HG03139 (cell line): Measurements from ENCODE around the gene ERC2.

Experiments
- ATAC-seq: cut with Tn5 transposase; IDR thresholded peaks from one replicate; pipeline ENCODE4 v1.9.1; 2021; ENCODE audit not compliant: unreplicated experiment

The ERC2 gene

GRCh38 chr3:55895897-55896566 is 572.2 kb downstream of the ERC2 start:
- ATAC-seq, result no peak

GRCh38 chr3:55894605-55895004 is 573.7 kb downstream of the ERC2 start:
- no peak for ATAC-seq

- ATAC-seq, result no peak
Measured at GRCh38 chr3:55893045-55893664, 575.1 kb downstream of the ERC2 start.

GRCh38 chr3:55891106-55891505 is 577.2 kb downstream of the ERC2 start:
- ATAC-seq, result no peak

GRCh38 chr3:55888282-55888885 is 579.9 kb downstream of the ERC2 start:
- ATAC-seq, result no peak

GRCh38 chr3:55885721-55886120 is 582.5 kb downstream of the ERC2 start:
- ATAC-seq, result no peak

GRCh38 chr3:55884491-55885285 is 583.6 kb downstream of the ERC2 start:
- no peak for ATAC-seq

GRCh38 chr3:55884066-55884465 is 584.2 kb downstream of the ERC2 start:
- no peak for ATAC-seq

- no peak for ATAC-seq
Measured at GRCh38 chr3:55882006-55882405, 586.3 kb downstream of the ERC2 start.

GRCh38 chr3:55880357-55880756 is 587.9 kb downstream of the ERC2 start:
- ATAC-seq, result no peak

- no peak for ATAC-seq
Measured at GRCh38 chr3:55879901-55880331, 588.4 kb downstream of the ERC2 start.

GRCh38 chr3:55877703-55878102 is 590.6 kb downstream of the ERC2 start:
- no peak for ATAC-seq

- ATAC-seq, result no peak
Measured at GRCh38 chr3:55876560-55876959, 591.7 kb downstream of the ERC2 start.

GRCh38 chr3:55875113-55875512 is 593.2 kb downstream of the ERC2 start:
- no peak for ATAC-seq

- no peak for ATAC-seq
Measured at GRCh38 chr3:55873523-55874254, 594.6 kb downstream of the ERC2 start.

GRCh38 chr3:55870594-55870993 is 597.7 kb downstream of the ERC2 start:
- ATAC-seq, result no peak

- no peak for ATAC-seq
Measured at GRCh38 chr3:55868347-55868746, 599.9 kb downstream of the ERC2 start.

- ATAC-seq, result no peak
Measured at GRCh38 chr3:55863028-55863427, 605.2 kb downstream of the ERC2 start.

- ATAC-seq, result no peak
Measured at GRCh38 chr3:55860049-55860721, 608.1 kb downstream of the ERC2 start.

GRCh38 chr3:55859305-55859704 is 609.0 kb downstream of the ERC2 start:
- no peak for ATAC-seq
